ENCODE results near the gene SAMSN1. TPM values are rescaled to one million over a fixed set of nuclear protein-coding genes. Genes with fewer than 3 reads are reported as not detected.

SAMSN1 gene
- total RNA-seq, 1 donor from 2014 or later = 18.2 TPM

DNA sequence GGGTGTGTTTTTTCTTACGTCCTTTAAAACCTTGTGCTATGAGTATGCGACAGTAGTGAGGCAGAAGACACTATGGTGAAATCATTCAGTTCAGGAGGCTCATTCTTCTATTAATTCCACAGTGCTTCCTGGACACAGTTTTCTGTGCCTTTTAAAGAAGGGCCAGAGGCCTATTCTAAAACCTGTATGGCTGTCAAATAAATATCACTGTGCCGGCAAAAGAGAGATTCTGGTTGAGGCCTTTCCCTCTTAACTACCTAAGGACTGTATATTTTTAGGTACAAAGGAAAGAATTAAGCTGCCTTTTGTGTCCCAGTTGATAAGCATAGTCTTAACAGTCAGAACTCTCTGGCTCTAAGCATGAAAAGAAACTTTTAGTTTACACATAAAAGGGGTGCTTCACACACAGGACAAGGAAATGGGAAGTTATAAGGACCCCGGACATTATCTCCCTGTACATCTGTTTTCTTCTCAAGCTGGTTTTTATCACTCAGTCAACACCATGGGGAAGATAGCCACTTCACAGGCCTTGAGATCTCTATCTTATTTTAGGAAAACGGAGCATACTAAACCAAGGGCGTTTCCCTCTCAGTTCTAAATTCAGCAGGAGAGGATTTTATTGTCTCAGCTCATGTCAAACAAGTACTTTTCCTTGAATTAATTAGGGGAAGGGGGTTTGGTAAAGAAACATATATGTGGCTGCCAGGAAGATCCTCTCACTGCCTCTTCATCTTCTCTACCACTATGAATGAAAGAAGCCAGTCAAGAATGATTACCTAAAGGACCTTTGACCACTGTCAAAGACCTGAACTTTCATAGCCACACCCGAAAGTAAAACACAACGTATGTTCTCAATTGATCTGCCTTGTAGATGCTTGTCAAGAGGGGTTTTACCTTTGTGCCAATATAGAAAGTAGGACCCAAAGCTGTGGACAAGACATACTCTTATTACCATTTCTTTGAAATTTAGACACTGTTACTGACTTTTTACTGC is 91.8 kb downstream of the SAMSN1 start:
- TF ChIP-seq, protein P1, sequence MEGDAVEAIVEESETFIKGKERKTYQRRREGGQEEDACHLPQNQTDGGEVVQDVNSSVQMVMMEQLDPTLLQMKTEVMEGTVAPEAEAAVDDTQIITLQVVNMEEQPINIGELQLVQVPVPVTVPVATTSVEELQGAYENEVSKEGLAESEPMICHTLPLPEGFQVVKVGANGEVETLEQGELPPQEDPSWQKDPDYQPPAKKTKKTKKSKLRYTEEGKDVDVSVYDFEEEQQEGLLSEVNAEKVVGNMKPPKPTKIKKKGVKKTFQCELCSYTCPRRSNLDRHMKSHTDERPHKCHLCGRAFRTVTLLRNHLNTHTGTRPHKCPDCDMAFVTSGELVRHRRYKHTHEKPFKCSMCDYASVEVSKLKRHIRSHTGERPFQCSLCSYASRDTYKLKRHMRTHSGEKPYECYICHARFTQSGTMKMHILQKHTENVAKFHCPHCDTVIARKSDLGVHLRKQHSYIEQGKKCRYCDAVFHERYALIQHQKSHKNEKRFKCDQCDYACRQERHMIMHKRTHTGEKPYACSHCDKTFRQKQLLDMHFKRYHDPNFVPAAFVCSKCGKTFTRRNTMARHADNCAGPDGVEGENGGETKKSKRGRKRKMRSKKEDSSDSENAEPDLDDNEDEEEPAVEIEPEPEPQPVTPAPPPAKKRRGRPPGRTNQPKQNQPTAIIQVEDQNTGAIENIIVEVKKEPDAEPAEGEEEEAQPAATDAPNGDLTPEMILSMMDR (IDR thresholded peaks at IDR 0.05) = no peak
- intact Hi-C loops (cut with DNase I) = no loop called here
- no peak overlapping the region for H3K27ac ChIP-seq
- H3K36me3 ChIP-seq = no peaks in the 10 kb centered on the region
- ATAC-seq (no peak), DNase-seq (no peak)
- no peaks in the 10 kb centered on the region for H3K27me3 ChIP-seq
- H3K9me3 ChIP-seq = no peaks in the 10 kb centered on the region
- H3K4me3 ChIP-seq = no peak overlapping the region
- H3K4me1 ChIP-seq = no peaks in the 10 kb centered on the region

DNA sequence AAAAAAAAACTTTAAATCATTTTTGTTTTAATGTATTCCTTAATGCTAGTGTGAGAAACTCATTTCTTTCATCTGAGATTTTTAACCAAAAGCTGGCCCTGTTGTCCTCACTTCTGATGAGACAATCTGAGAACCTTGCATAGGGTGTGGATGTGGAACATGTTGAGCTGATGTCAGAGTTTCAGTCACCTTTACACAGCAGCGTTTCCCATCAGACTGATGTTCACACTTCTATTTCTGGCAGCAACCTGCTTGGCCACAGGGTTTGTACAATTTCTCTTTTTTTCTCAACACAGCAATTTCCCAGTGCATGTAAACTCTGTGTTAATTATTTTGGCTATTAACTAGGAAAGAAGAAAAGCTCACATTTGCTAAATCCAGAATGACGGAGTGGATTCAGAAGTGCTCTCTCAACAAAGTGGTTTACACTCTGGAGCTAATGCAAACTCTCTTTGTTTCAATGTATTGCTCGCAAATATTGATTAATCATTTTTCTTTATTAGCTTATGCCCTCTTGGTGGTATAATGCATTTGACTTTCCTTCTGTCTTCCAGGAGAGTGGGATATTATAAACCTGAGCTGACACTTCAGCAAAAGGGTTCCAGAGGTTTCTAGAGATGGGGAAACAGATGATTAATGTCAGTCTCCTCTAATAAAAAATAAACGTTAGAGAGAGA is 92.6 kb downstream of the SAMSN1 start:
- no peak overlapping the region for H3K27ac ChIP-seq
- no peak for ATAC-seq
- H3K4me3 ChIP-seq = no peak overlapping the region
- intact Hi-C loops (cut with DNase I) = no loop called here
- DNase-seq = no peak
- H3K4me1 ChIP-seq = no peaks in the 10 kb centered on the region
- TF ChIP-seq, protein P1 (IDR thresholded peaks at IDR 0.05) = no peak
- H3K27me3 ChIP-seq = no peaks in the 10 kb centered on the region
- no peaks in the 10 kb centered on the region for H3K36me3 ChIP-seq
- no peaks in the 10 kb centered on the region for H3K9me3 ChIP-seq

DNA sequence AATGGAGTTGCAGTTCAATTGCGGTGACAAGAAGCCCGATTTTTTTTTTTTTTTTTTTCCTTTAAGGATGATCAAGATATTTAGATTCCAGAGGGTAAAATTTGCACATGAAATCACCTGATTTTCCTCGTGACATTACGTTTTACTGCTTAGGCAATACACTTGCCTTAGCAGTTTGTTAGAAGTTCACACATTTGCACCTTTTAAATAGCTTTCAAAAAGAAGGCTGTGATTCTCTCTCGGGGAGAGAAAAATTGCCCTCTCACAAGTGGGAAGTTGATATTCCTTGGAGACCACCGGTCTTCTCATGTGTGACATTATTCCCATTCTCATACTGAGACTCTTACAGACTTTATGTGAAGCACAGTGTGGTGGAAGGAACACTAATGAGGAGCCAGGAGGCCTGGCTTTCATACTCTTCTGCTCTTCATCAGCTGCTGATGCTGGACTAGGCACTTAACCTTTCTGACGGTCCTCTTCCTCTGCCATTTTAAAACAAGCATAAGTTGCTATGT is 93.3 kb downstream of the SAMSN1 start:
- TF ChIP-seq, protein P1 (IDR thresholded peaks at IDR 0.05) = no peak
- no peaks in the 10 kb centered on the region for H3K36me3 ChIP-seq
- H3K4me1 ChIP-seq = no peaks in the 10 kb centered on the region
- no peaks in the 10 kb centered on the region for H3K9me3 ChIP-seq
- no peak for DNase-seq
- no peak overlapping the region for H3K4me3 ChIP-seq
- no peak for ATAC-seq
- H3K27ac ChIP-seq = no peak overlapping the region
- intact Hi-C loops (cut with DNase I) = no loop called here
- H3K27me3 ChIP-seq = no peaks in the 10 kb centered on the region

DNA sequence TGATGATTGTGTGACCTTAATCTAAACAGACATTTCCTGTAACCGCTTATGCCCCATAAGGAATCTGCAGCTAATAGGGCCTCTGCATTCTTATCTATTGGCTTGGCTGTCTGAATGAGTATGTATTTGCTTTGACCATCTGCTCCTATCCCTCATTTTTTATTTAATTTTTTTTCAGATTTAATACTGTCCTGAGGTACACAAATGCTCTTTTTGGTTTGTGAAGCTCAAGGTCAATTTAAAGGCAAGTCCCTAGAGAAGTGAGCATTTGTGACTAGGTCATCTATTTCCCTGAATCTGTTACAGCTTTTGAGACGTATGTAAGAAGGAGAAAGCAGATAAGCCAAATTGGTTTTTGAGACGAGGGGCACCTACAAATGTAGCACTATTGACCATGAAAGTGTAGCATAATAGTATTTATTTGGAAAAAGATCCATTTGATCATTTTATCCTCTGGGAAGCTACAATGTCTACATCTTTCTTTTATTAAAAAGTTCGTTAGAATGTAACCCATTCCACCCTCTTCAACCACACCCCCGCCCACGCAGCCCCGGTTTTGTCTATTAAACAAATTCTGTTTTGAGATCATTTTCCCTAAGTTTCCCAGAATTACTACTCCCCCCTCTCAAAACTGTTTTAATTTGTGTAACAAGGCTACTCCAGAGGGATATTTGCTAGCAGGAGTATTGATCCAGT is 93.9 kb downstream of the SAMSN1 start:
- TF ChIP-seq, protein P1 (IDR thresholded peaks at IDR 0.05) = no peak
- Histone ChIP-seq H3K4me3 (no peak overlapping the region), H3K27ac (no peak overlapping the region), H3K9me3 (no peaks in the 10 kb centered on the region), H3K27me3 (no peaks in the 10 kb centered on the region), H3K4me1 (no peaks in the 10 kb centered on the region), H3K36me3 (no peaks in the 10 kb centered on the region)
- intact Hi-C loops (cut with DNase I) = no loop called here
- DNase-seq (no peak), ATAC-seq (no peak)

DNA sequence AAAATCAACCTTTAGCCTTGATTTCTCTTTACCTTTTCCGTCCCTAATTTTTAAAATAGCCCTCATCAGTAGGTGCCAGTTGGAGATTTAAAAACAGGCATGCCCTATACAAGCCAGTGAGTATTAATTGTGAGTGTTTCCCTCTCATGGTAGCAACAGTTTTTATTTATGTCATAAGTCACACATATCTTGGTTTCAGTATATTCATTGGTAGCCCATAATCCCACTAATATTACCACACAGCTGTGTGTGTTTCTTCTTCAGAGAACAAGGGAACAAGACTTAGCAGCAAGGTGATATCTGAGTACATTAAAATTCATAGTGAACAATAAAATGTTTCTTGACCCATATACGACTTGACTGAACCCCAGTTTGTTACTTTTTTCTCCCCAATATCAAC is 94.6 kb downstream of the SAMSN1 start:
- H3K27me3 ChIP-seq = no peaks in the 10 kb centered on the region
- intact Hi-C loops (cut with DNase I) = no loop called here
- ATAC-seq (no peak), DNase-seq (no peak)
- TF ChIP-seq, protein P1 (IDR thresholded peaks at IDR 0.05) = no peak
- no peak overlapping the region for H3K27ac ChIP-seq
- no peaks in the 10 kb centered on the region for H3K36me3 ChIP-seq
- H3K9me3 ChIP-seq = no peaks in the 10 kb centered on the region
- no peak overlapping the region for H3K4me3 ChIP-seq
- H3K4me1 ChIP-seq = no peaks in the 10 kb centered on the region
